Duodenal mucosa (tissue), 2 donors: Measurements from ENCODE around the gene TMEM89.

ENCODE experiments used
- H3K27ac ChIP-seq: one replicate; pipeline ENCODE4 v1.7.0; 2013; ENCODE audit warnings: low read depth, low read length
- H3K27me3 ChIP-seq, 2 donors: one replicate each; pipeline ENCODE4 v1.7.0; 2013; ENCODE audit warnings: low read length in 2 of 2, control low read depth in 1 of 2; ENCODE audit not compliant: insufficient read depth in 2 of 2, control insufficient read depth in 1 of 2
- H3K36me3 ChIP-seq, 2 donors: one replicate each; pipeline ENCODE4 v1.7.0; 2013; ENCODE audit warnings: low read length in 2 of 2, control low read depth in 1 of 2; ENCODE audit not compliant: insufficient read depth in 2 of 2, control insufficient read depth in 1 of 2
- H3K4me1 ChIP-seq, 2 donors: one replicate each; pipeline ENCODE4 v1.7.0; 2013; ENCODE audit warnings: low read length in 2 of 2, control low read depth in 1 of 2; ENCODE audit not compliant: insufficient read depth in 2 of 2, control insufficient read depth in 1 of 2
- H3K4me3 ChIP-seq, 2 donors: one replicate each; pipeline ENCODE4 v1.7.0; 2013; ENCODE audit warnings: low read length in 2 of 2, low read depth in 1 of 2
- H3K9ac ChIP-seq, 2 donors: one replicate each; pipeline ENCODE4 v1.7.0; 2013; ENCODE audit warnings: low read length in 2 of 2, low read depth in 1 of 2
- H3K9me3 ChIP-seq, 2 donors: one replicate each; pipeline ENCODE4 v1.7.0; 2013; ENCODE audit warnings: low read length in 2 of 2, control low read depth in 1 of 2; ENCODE audit not compliant: control insufficient read depth in 1 of 2

The TMEM89 gene

GRCh38 chr3:48617559-48617958 is 4.0 kb downstream of the TMEM89 start:
- no peaks in the 10 kb centered on the region for H3K36me3 ChIP-seq
- H3K27ac ChIP-seq = no peak overlapping the region
- H3K9ac ChIP-seq = no peak overlapping the region
- H3K9me3 ChIP-seq = peaks cover 11 to 14% of the 10 kb centered on the region in 2 donors
- no peaks in the 10 kb centered on the region for H3K4me1 ChIP-seq
- no peaks in the 10 kb centered on the region for H3K27me3 ChIP-seq
- H3K4me3 ChIP-seq = peak overlapping the region in 1 of 2 donors; percentile 5

- no peak overlapping the region for H3K4me3 ChIP-seq
- peaks cover 11 to 14% of the 10 kb centered on the region in 2 donors for H3K9me3 ChIP-seq
- H3K4me1 ChIP-seq = no peaks in the 10 kb centered on the region
- H3K27ac ChIP-seq = no peak overlapping the region
- no peaks in the 10 kb centered on the region for H3K27me3 ChIP-seq
- H3K9ac ChIP-seq = no peak overlapping the region
- no peaks in the 10 kb centered on the region for H3K36me3 ChIP-seq
These were observed 7.5 kb downstream of the TMEM89 start for GRCh38 chr3:48614044-48614443.

- Histone ChIP-seq H3K36me3 (no peaks in the 10 kb centered on the region), H3K4me3 (no peak overlapping the region), H3K27ac (no peak overlapping the region), H3K4me1 (peaks cover 6 to 10% of the 10 kb centered on the region in 2 donors), H3K9me3 (peaks cover 4 to 5% of the 10 kb centered on the region in 2 donors), H3K27me3 (no peaks in the 10 kb centered on the region), H3K9ac (no peak overlapping the region)
These were observed 9.3 kb downstream of the TMEM89 start for GRCh38 chr3:48612309-48612708.

- H3K4me1 ChIP-seq = peaks cover 6 to 10% of the 10 kb centered on the region in 2 donors
- peaks cover 16 to 18% of the 10 kb centered on the region in 2 donors for H3K36me3 ChIP-seq
- H3K9me3 ChIP-seq = no peaks in the 10 kb centered on the region
- H3K27ac ChIP-seq = peak within 1 kb of the TSS; percentile 89
- H3K9ac ChIP-seq = peak within 1 kb of the TSS; percentile 98 to 99
- H3K27me3 ChIP-seq = no peaks in the 10 kb centered on the region
- H3K4me3 ChIP-seq = peak within 1 kb of the TSS; percentile 96 to 97
These were observed 12.2 kb downstream of the TMEM89 start, which contains the start of gene UQCRC1 for GRCh38 chr3:48609088-48610005. TSS of gene UQCRC1 (minus strand) at chr3:48609646. CDS start at chr3:48609620, 26 bp downstream.

GRCh38 chr3:48607519-48607918 is 14.1 kb downstream of the TMEM89 start:
- Histone ChIP-seq H3K4me1 (peaks cover 6 to 10% of the 10 kb centered on the region in 2 donors), H3K9me3 (no peaks in the 10 kb centered on the region), H3K36me3 (peaks cover 33 to 37% of the 10 kb centered on the region in 2 donors), H3K9ac (no peak overlapping the region), H3K27ac (no peak overlapping the region), H3K27me3 (no peaks in the 10 kb centered on the region), H3K4me3 (no peak overlapping the region)

- Histone ChIP-seq H3K36me3 (peaks cover 64 to 86% of the 10 kb centered on the region in 2 donors), H3K27me3 (no peaks in the 10 kb centered on the region), H3K4me1 (peaks cover 0 to 20% of the 10 kb centered on the region in 2 donors), H3K9ac (no peak overlapping the region), H3K27ac (no peak overlapping the region), H3K4me3 (no peak overlapping the region), H3K9me3 (no peaks in the 10 kb centered on the region)
These were observed 20.0 kb downstream of the TMEM89 start for GRCh38 chr3:48601622-48601994.

- H3K27ac ChIP-seq = no peak overlapping the region
- H3K4me1 ChIP-seq = peaks cover 0 to 22% of the 10 kb centered on the region in 2 donors
- peaks cover 63 to 84% of the 10 kb centered on the region in 2 donors for H3K36me3 ChIP-seq
- no peak overlapping the region for H3K4me3 ChIP-seq
- H3K27me3 ChIP-seq = no peaks in the 10 kb centered on the region
- no peaks in the 10 kb centered on the region for H3K9me3 ChIP-seq
- H3K9ac ChIP-seq = no peak overlapping the region
These were observed 20.6 kb downstream of the TMEM89 start for GRCh38 chr3:48600711-48601621.

- no peak overlapping the region for H3K4me3 ChIP-seq
- peaks cover 0 to 4% of the 10 kb centered on the region in 2 donors for H3K27me3 ChIP-seq
- H3K4me1 ChIP-seq = peaks cover 0 to 31% of the 10 kb centered on the region in 2 donors
- H3K9ac ChIP-seq = peak overlapping the region in 1 of 2 donors; percentile 10
- no peak overlapping the region for H3K27ac ChIP-seq
- H3K36me3 ChIP-seq = peaks cover 51 to 72% of the 10 kb centered on the region in 2 donors
- H3K9me3 ChIP-seq = no peaks in the 10 kb centered on the region
These were observed 21.9 kb downstream of the TMEM89 start for GRCh38 chr3:48599509-48600285.

GRCh38 chr3:48599077-48599501 is 22.5 kb downstream of the TMEM89 start:
- no peak overlapping the region for H3K4me3 ChIP-seq
- H3K9me3 ChIP-seq = no peaks in the 10 kb centered on the region
- peaks cover 45 to 66% of the 10 kb centered on the region in 2 donors for H3K36me3 ChIP-seq
- peaks cover 0 to 5% of the 10 kb centered on the region in 2 donors for H3K27me3 ChIP-seq
- H3K9ac ChIP-seq = peak overlapping the region in 1 of 2 donors; percentile 10
- H3K4me1 ChIP-seq = peaks cover 0 to 35% of the 10 kb centered on the region in 2 donors
- H3K27ac ChIP-seq = peak overlapping the region; percentile 23
